ENCODE data around the gene PIGM. TPM values are rescaled to one million over a fixed set of nuclear protein-coding genes. Genes with fewer than 3 reads are reported as not detected.

The PIGM gene
- total and polyA plus RNA-seq, 2 of the 13 experiments (the other 11 are each of a cell fraction or from before 2014, with no cell fraction given): 3.4 to 4.6 TPM

- TF ChIP-seq ZNF318 (CRISPR knock-in tag; IDR thresholded peaks at IDR 0.05): no peak
- TF ChIP-seq TBX3 (IDR thresholded peaks at IDR 0.05; ENCODE audit: borderline replicate concordance): peak; percentile 46; the same call in 1 of the 2 replicates
- no peak for TF ChIP-seq ATF7 (IDR thresholded peaks at IDR 0.05)
- no peak for TF ChIP-seq ATF7 (CRISPR knock-in tag; IDR thresholded peaks at IDR 0.05)
- TF ChIP-seq, protein P1, sequence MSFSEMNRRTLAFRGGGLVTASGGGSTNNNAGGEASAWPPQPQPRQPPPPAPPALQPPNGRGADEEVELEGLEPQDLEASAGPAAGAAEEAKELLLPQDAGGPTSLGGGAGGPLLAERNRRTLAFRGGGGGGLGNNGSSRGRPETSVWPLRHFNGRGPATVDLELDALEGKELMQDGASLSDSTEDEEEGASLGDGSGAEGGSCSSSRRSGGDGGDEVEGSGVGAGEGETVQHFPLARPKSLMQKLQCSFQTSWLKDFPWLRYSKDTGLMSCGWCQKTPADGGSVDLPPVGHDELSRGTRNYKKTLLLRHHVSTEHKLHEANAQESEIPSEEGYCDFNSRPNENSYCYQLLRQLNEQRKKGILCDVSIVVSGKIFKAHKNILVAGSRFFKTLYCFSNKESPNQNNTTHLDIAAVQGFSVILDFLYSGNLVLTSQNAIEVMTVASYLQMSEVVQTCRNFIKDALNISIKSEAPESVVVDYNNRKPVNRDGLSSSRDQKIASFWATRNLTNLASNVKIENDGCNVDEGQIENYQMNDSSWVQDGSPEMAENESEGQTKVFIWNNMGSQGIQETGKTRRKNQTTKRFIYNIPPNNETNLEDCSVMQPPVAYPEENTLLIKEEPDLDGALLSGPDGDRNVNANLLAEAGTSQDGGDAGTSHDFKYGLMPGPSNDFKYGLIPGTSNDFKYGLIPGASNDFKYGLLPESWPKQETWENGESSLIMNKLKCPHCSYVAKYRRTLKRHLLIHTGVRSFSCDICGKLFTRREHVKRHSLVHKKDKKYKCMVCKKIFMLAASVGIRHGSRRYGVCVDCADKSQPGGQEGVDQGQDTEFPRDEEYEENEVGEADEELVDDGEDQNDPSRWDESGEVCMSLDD (CRISPR knock-in tag; IDR thresholded peaks at IDR 0.05; ENCODE audit: borderline replicate concordance): peak; percentile 59; the same call in 1 of the 2 replicates
- TF ChIP-seq, protein P2, sequence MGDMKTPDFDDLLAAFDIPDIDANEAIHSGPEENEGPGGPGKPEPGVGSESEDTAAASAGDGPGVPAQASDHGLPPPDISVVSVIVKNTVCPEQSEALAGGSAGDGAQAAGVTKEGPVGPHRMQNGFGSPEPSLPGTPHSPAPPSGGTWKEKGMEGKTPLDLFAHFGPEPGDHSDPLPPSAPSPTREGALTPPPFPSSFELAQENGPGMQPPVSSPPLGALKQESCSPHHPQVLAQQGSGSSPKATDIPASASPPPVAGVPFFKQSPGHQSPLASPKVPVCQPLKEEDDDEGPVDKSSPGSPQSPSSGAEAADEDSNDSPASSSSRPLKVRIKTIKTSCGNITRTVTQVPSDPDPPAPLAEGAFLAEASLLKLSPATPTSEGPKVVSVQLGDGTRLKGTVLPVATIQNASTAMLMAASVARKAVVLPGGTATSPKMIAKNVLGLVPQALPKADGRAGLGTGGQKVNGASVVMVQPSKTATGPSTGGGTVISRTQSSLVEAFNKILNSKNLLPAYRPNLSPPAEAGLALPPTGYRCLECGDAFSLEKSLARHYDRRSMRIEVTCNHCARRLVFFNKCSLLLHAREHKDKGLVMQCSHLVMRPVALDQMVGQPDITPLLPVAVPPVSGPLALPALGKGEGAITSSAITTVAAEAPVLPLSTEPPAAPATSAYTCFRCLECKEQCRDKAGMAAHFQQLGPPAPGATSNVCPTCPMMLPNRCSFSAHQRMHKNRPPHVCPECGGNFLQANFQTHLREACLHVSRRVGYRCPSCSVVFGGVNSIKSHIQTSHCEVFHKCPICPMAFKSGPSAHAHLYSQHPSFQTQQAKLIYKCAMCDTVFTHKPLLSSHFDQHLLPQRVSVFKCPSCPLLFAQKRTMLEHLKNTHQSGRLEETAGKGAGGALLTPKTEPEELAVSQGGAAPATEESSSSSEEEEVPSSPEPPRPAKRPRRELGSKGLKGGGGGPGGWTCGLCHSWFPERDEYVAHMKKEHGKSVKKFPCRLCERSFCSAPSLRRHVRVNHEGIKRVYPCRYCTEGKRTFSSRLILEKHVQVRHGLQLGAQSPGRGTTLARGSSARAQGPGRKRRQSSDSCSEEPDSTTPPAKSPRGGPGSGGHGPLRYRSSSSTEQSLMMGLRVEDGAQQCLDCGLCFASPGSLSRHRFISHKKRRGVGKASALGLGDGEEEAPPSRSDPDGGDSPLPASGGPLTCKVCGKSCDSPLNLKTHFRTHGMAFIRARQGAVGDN (CRISPR knock-in tag; IDR thresholded peaks at IDR 0.05): peak; percentile 58
- TF ChIP-seq NFKB2 (CRISPR knock-in tag; IDR thresholded peaks at IDR 0.05; ENCODE audit: borderline replicate concordance): no peak
- 0 out of 2 replicates have a peak, but pooled peaks have one; percentile 56 for TF ChIP-seq MTERF4 (CRISPR knock-in tag; IDR thresholded peaks at IDR 0.05)
- peak; percentile 29; the same call in 1 of the 2 replicates for TF ChIP-seq SP5 (CRISPR knock-in tag; IDR thresholded peaks at IDR 0.05; ENCODE audit: borderline replicate concordance, low read depth)
Observed at GRCh38 chr1:160046494-160047110, 14.8 kb upstream of the PIGM start (continued).
